ENCODE results near the gene DHX9. TPM values are rescaled to one million over a fixed set of nuclear protein-coding genes. Genes with fewer than 3 reads are reported as not detected.
"Not testable (repeated sequence)": the region's sequence is repeated elsewhere in the genome, so short reads cannot be mapped to it uniquely, and the experiment has no call there.

DHX9 gene
- total RNA-seq, 1 donor from 2014 or later = 88.6 TPM

GRCh38 chr1:182889997-182890396 lies 50.9 kb downstream of the DHX9 start:
- TF ChIP-seq POLR2A (IDR thresholded peaks at IDR 0.05) = no peak
- no peak for TF ChIP-seq CTCF (IDR thresholded peaks at IDR 0.05)
- no peak for TF ChIP-seq POLR2AphosphoS5 (IDR thresholded peaks at IDR 0.05; ENCODE audit: insufficient read depth in 1 of 2, low read depth in 1 of 2)
- H3K4me1 ChIP-seq = no peaks in the 10 kb centered on the region
- H3K27me3 ChIP-seq = no peaks in the 10 kb centered on the region
- intact Hi-C loops (cut with DNase I) = no loop called here
- no peak overlapping the region for H3K4me3 ChIP-seq
- no peak for DNase-seq (ENCODE audit: extremely low spot score in 2 of 2)
- H3K9me3 ChIP-seq = no peaks in the 10 kb centered on the region
- H3K27ac ChIP-seq = no peak overlapping the region
- H3K36me3 ChIP-seq = peaks cover 0 to 35% of the 10 kb centered on the region in 2 donors

GRCh38 chr1:182890927-182891610 lies 51.9 kb downstream of the DHX9 start:
- Histone ChIP-seq H3K9me3 (no peaks in the 10 kb centered on the region), H3K27me3 (no peaks in the 10 kb centered on the region), H3K27ac (no peak overlapping the region), H3K4me3 (no peak overlapping the region), H3K4me1 (no peaks in the 10 kb centered on the region), H3K36me3 (peaks cover 0 to 25% of the 10 kb centered on the region in 2 donors)
- DNase-seq (ENCODE audit: extremely low spot score in 2 of 2) = no peak
- intact Hi-C loops (cut with DNase I) = no loop called here
- TF ChIP-seq POLR2AphosphoS5 (IDR thresholded peaks at IDR 0.05; ENCODE audit: insufficient read depth in 1 of 2, low read depth in 1 of 2) (no peak), POLR2A (IDR thresholded peaks at IDR 0.05) (no peak), CTCF (IDR thresholded peaks at IDR 0.05) (no peak)

- Histone ChIP-seq H3K27me3 (no peaks in the 10 kb centered on the region), H3K4me1 (no peaks in the 10 kb centered on the region), H3K36me3 (no peaks in the 10 kb centered on the region), H3K27ac (no peak overlapping the region), H3K4me3 (no peak overlapping the region), H3K9me3 (no peaks in the 10 kb centered on the region)
- DNase-seq (ENCODE audit: extremely low spot score in 2 of 2) = no peak
- intact Hi-C loops (cut with DNase I) = no loop called here
- TF ChIP-seq POLR2A (IDR thresholded peaks at IDR 0.05) (no peak), POLR2AphosphoS5 (IDR thresholded peaks at IDR 0.05; ENCODE audit: insufficient read depth in 1 of 2, low read depth in 1 of 2) (no peak), CTCF (IDR thresholded peaks at IDR 0.05) (no peak)
Measured at GRCh38 chr1:182897696-182898095, 58.5 kb downstream of the DHX9 start.

GRCh38 chr1:182901946-182902345 lies 62.8 kb downstream of the DHX9 start:
- H3K4me3 ChIP-seq; H3K27ac ChIP-seq; H3K4me1 ChIP-seq; H3K9me3 ChIP-seq; DNase-seq (ENCODE audit: extremely low spot score in 2 of 2); H3K36me3 ChIP-seq; H3K27me3 ChIP-seq; intact Hi-C loops (cut with DNase I): not testable (repeated sequence)

GRCh38 chr1:182905321-182905720 lies 66.2 kb downstream of the DHX9 start:
- no peak for DNase-seq (ENCODE audit: extremely low spot score in 2 of 2)
- Histone ChIP-seq H3K27ac (no peak overlapping the region), H3K36me3 (no peaks in the 10 kb centered on the region), H3K4me1 (no peaks in the 10 kb centered on the region), H3K27me3 (no peaks in the 10 kb centered on the region), H3K9me3 (no peaks in the 10 kb centered on the region), H3K4me3 (no peak overlapping the region)
- intact Hi-C loops (cut with DNase I) = no loop called here
- TF ChIP-seq POLR2AphosphoS5 (IDR thresholded peaks at IDR 0.05; ENCODE audit: insufficient read depth in 1 of 2, low read depth in 1 of 2) (no peak), CTCF (IDR thresholded peaks at IDR 0.05) (no peak), POLR2A (IDR thresholded peaks at IDR 0.05) (no peak)

Measured in vagina (tissue), 2 donors.